CD14-positive monocyte (primary cell): ENCODE results near the gene DYNLT4. TPM values are rescaled to one million over a fixed set of nuclear protein-coding genes. Genes with fewer than 3 reads are reported as not detected.
"Not testable (repeated sequence)": the region's sequence is repeated elsewhere in the genome, so short reads cannot be mapped to it uniquely, and the experiment has no call there.

Experiments
- DNase-seq, 3 donors: peaks; one replicate each; pipeline ENCODE4 v3.0.0-alpha.2; 2011 to 2022
- H2AFZ ChIP-seq: 2 replicates; pipeline ENCODE4 v1.6.0; 2012; ENCODE audit warnings: mild to moderate bottlenecking, low read depth, low read length, inconsistent platforms; ENCODE audit not compliant: insufficient read depth, poor library complexity, severe bottlenecking
- H3K27ac ChIP-seq, 2 donors: 1 replicate in 1 of 2; 2 replicates in 1 of 2; pipeline ENCODE4 v1.5.1; 2012 to 2013; ENCODE audit warnings: low read length in 2 of 2, control low read depth in 1 of 2, inconsistent platforms in 1 of 2, low read depth in 1 of 2, mild to moderate bottlenecking in 1 of 2
- H3K27me3 ChIP-seq, 2 donors: one replicate each; pipeline versions ENCODE4 v1.6.0 to v1.6.1; 2011 to 2013; ENCODE audit warnings: low read length in 2 of 2; ENCODE audit not compliant: control insufficient read depth in 2 of 2, insufficient read depth in 2 of 2
- H3K36me3 ChIP-seq, 2 donors: replicated peaks in 1 of 2; 1 replicate in 1 of 2; 2 replicates in 1 of 2; pipeline versions ENCODE4 v1.5.1 to v1.6.1; 2012 to 2013; ENCODE audit warnings: low read length in 2 of 2, control low read depth in 1 of 2, inconsistent platforms in 1 of 2, mild to moderate bottlenecking in 1 of 2; ENCODE audit not compliant: insufficient read depth in 2 of 2, control insufficient read depth in 1 of 2
- H3K4me1 ChIP-seq, 2 donors: 1 replicate in 1 of 2; 2 replicates in 1 of 2; pipeline versions ENCODE4 v1.5.1 to v1.6.1; 2012 to 2013; ENCODE audit warnings: low read length in 2 of 2, control low read depth in 1 of 2, inconsistent platforms in 1 of 2, mild to moderate bottlenecking in 1 of 2, moderate library complexity in 1 of 2; ENCODE audit not compliant: insufficient read depth in 2 of 2, control insufficient read depth in 1 of 2
- H3K4me2 ChIP-seq: replicated peaks from 2 replicates; pipeline ENCODE3; 2012; ENCODE audit warnings: low read length, moderate library complexity, mild to moderate bottlenecking; ENCODE audit not compliant: poor library complexity, severe bottlenecking; ENCODE audit errors: extremely low read depth
- H3K4me3 ChIP-seq, 3 experiments: fragments of 200-600 bp in 1 of 3; sonication (generic) in 1 of 3; replicated peaks in 1 of 3; 1 replicate in 2 of 3; 2 replicates in 1 of 3; pipeline ENCODE4 v1.5.1; 2011 to 2013; ENCODE audit warnings: low read length in 3 of 3, mild to moderate bottlenecking in 3 of 3, control low read depth in 2 of 3, low read depth in 2 of 3, inconsistent platforms in 1 of 3, moderate library complexity in 1 of 3
- H3K79me2 ChIP-seq: 2 replicates; pipeline ENCODE4 v1.6.0; 2012; ENCODE audit warnings: mild to moderate bottlenecking, control low read depth, inconsistent platforms, low read length, moderate library complexity; ENCODE audit not compliant: insufficient read depth
- H3K9ac ChIP-seq: 2 replicates; pipeline ENCODE4 v1.6.0; 2017; ENCODE audit warnings: low read length, mild to moderate bottlenecking; ENCODE audit not compliant: insufficient read depth, poor library complexity, severe bottlenecking
- H3K9me3 ChIP-seq, 2 donors: replicated peaks in 1 of 2; 1 replicate in 1 of 2; 2 replicates in 1 of 2; pipeline versions ENCODE4 v1.5.1 to v1.6.1; 2012 to 2013; ENCODE audit warnings: low read length in 2 of 2, control low read depth in 1 of 2; ENCODE audit not compliant: control insufficient read depth in 1 of 2, insufficient read depth in 1 of 2
- H4K20me1 ChIP-seq: 2 replicates; pipeline ENCODE4 v1.6.0; 2012; ENCODE audit warnings: mild to moderate bottlenecking, low read length, control low read depth, moderate library complexity; ENCODE audit not compliant: insufficient read depth
- H3K27ac Mint-ChIP-seq, 7 donors: one replicate each; pipeline ENCODE4 v1.8.0; 2020; ENCODE audit warnings: mild to moderate bottlenecking in 7 of 7, mixed read lengths in 7 of 7, moderate library complexity in 6 of 7, inconsistent platforms in 2 of 7
- H3K27me3 Mint-ChIP-seq, 3 donors: one replicate each; pipeline ENCODE4 v1.8.0; 2021 to 2022; ENCODE audit warnings: low read depth in 3 of 3, mild to moderate bottlenecking in 3 of 3, mixed read lengths in 3 of 3, moderate library complexity in 3 of 3, inconsistent platforms in 1 of 3
- H3K36me3 Mint-ChIP-seq, 2 donors: one replicate each; pipeline ENCODE4 v1.8.0; 2020; ENCODE audit warnings: mixed read lengths in 2 of 2, inconsistent platforms in 1 of 2, mild to moderate bottlenecking in 1 of 2
- H3K4me1 Mint-ChIP-seq: one replicate; pipeline ENCODE4 v1.8.0; 2020; ENCODE audit warnings: mild to moderate bottlenecking, mixed read lengths
- H3K4me3 Mint-ChIP-seq, 2 donors: one replicate each; pipeline ENCODE4 v1.8.0; 2020; ENCODE audit warnings: mild to moderate bottlenecking in 2 of 2, mixed read lengths in 2 of 2, moderate library complexity in 1 of 2
- H3K9me3 Mint-ChIP-seq, 7 donors: one replicate each; pipeline ENCODE4 v1.8.0; 2020 to 2022; ENCODE audit warnings: mixed read lengths in 7 of 7, mild to moderate bottlenecking in 6 of 7, moderate library complexity in 6 of 7, inconsistent platforms in 2 of 7
- CTCF ChIP-seq: fragments of 200-600 bp; IDR thresholded peaks from one replicate; pipeline ENCODE4 v1.8.0; 2022; ENCODE audit warnings: antibody characterized with exemption, mild to moderate bottlenecking
- WGBS: methylation state at CpG from one replicate; pipeline ENCODE4 v1.1.5; 2013; ENCODE audit warnings: missing lambda C conversion rate; ENCODE audit not compliant: insufficient coverage; 5-methylcytosine and 5-hydroxymethylcytosine counted together
- intact Hi-C, 2 donors: fragments of 100-400 bp; cut with micrococcal nuclease; formaldehyde crosslinking; loops; one replicate each; pipeline versions ENCODE4 v1.15.0 to v1.15.1; 2023
- polyA plus RNA-seq, 3 donors: library from polyadenylated mRNA; depleted of rRNA in 1 of 3; unstranded in 2 of 3; stranded (reverse) in 1 of 3; fragments of 300-500 nt in 2 of 3; fragments of >200 nt in 1 of 3; fragmentation: Illumina TruSeq in 2 of 3; gene quantifications; 1 replicate in 2 of 3; 2 replicates in 1 of 3; pipeline ENCODE4 v1.2.3, GENCODE V29; 2012 to 2021

Gene DYNLT4
- polyA plus RNA-seq, 3 donors, result 0.91 to 2.8 (median 2.2) TPM

- 8% methylated on average over 25 of the region's 36 CpGs for WGBS
- peaks cover 32 to 47% of the 10 kb centered on the region in 2 donors for H3K36me3 ChIP-seq
- H3K9me3 Mint-ChIP-seq, result no peaks in the 10 kb centered on the region
- H3K4me1 Mint-ChIP-seq, result peaks cover 34% of the 10 kb centered on the region
- intact Hi-C loops, result loop anchor here (2.0 to 10.0 kb wide), 5 partner anchors 34 to 526 kb away; partner anchors contain the start of genes EIF2B3 (in 1 of the 2) and RNU5D-1 (in 1 of the 2)
- peak overlapping the region; percentile 86 for H3K4me2 ChIP-seq
- no peaks in the 10 kb centered on the region for H3K27me3 ChIP-seq
- peaks cover 0 to 2% (median 0%) of the 10 kb centered on the region in 3 donors for H3K27me3 Mint-ChIP-seq
- peak overlapping the region; percentile 86 to 93 for H3K27ac ChIP-seq
- peak overlapping the region; percentile 81 to 90 (median 86) for H3K4me3 ChIP-seq
- peaks cover 23 to 31% of the 10 kb centered on the region in 2 donors for H3K4me1 ChIP-seq
- H4K20me1 ChIP-seq, result peaks cover 43% of the 10 kb centered on the region
- TF ChIP-seq CTCF, result no peak
- H3K27ac Mint-ChIP-seq, result peak overlapping the region; percentile 92 to 100 (median 96)
- H3K36me3 Mint-ChIP-seq, result peaks cover 38 to 47% of the 10 kb centered on the region in 2 donors
- H3K4me3 Mint-ChIP-seq, result peak overlapping the region; percentile 92 to 96
- no peaks in the 10 kb centered on the region for H3K9me3 ChIP-seq
- peak in 2 of 3 donors; percentile 24 to 61 for DNase-seq
- peaks cover 34% of the 10 kb centered on the region for H3K79me2 ChIP-seq
- H3K9ac ChIP-seq, result peak overlapping the region; percentile 90
- peak overlapping the region; percentile 88 for H2AFZ ChIP-seq
Observed at GRCh38 chr1:44775930-44776729, 31.0 kb downstream of the DYNLT4 start.

GRCh38 chr1:44775078-44775929 is 31.8 kb downstream of the DYNLT4 start, which contains the start of gene RPS8:
Gene RPS8, plus strand, starts transcription at chr1:44775540. Its CDS starts 57 bp downstream, at chr1:44775597.
- Mint-ChIP-seq H3K27me3 (no peaks in the 10 kb centered on the region), H3K27ac (peak within 1 kb of the TSS; percentile 96 to 100 (median 98)), H3K9me3 (no peaks in the 10 kb centered on the region), H3K36me3 (peaks cover 31 to 39% of the 10 kb centered on the region in 2 donors), H3K4me1 (peaks cover 34% of the 10 kb centered on the region), H3K4me3 (peak within 1 kb of the TSS; percentile 92 to 96)
- Histone ChIP-seq H3K36me3 (peaks cover 29 to 38% of the 10 kb centered on the region in 2 donors), H3K4me3 (peak within 1 kb of the TSS; percentile 81 to 90 (median 86)), H3K27me3 (no peaks in the 10 kb centered on the region), H3K79me2 (peaks cover 34% of the 10 kb centered on the region), H3K9ac (peak within 1 kb of the TSS; percentile 90), H3K4me1 (peaks cover 23 to 31% of the 10 kb centered on the region in 2 donors), H3K4me2 (peak within 1 kb of the TSS; percentile 86), H2AFZ (peak within 1 kb of the TSS; percentile 88), H4K20me1 (peaks cover 37% of the 10 kb centered on the region), H3K27ac (peak within 1 kb of the TSS; percentile 86 to 93), H3K9me3 (no peaks in the 10 kb centered on the region)
- TF ChIP-seq CTCF, result no peak
- DNase-seq, result peak; percentile 88 to 91 (median 90)
- under 1% methylated on average over 65 of the region's 65 CpGs for WGBS
- intact Hi-C loops, result loop anchor here (2.0 to 10.0 kb wide), 5 partner anchors 33 to 527 kb away; partner anchors contain the start of genes EIF2B3 (in 1 of the 2) and RNU5D-1 (in 1 of the 2)

- H2AFZ ChIP-seq, H3K4me1 Mint-ChIP-seq, H3K4me1 ChIP-seq, H3K79me2 ChIP-seq, H3K27ac ChIP-seq, DNase-seq, H3K4me3 Mint-ChIP-seq, H3K27me3 Mint-ChIP-seq, H3K9ac ChIP-seq, H3K4me3 ChIP-seq, intact Hi-C loops, H3K27me3 ChIP-seq, H3K9me3 Mint-ChIP-seq, H4K20me1 ChIP-seq, H3K4me2 ChIP-seq, H3K9me3 ChIP-seq: not testable (repeated sequence)
- H3K36me3 ChIP-seq, result peaks cover 34 to 68% of the 10 kb centered on the region in 2 donors
- Mint-ChIP-seq H3K27ac (peak overlapping the region in 2 of 7 donors; percentile 15 to 25), H3K36me3 (peaks cover 28 to 67% of the 10 kb centered on the region in 2 donors)
- 98% methylated on average over 5 of the region's 6 CpGs for WGBS
Observed at GRCh38 chr1:44766421-44766820, 40.7 kb downstream of the DYNLT4 start.
